GM12864 (cell line): ENCODE data around the gene PSPC1.
"Not testable (repeated sequence)": the region's sequence is repeated elsewhere in the genome, so short reads cannot be mapped to it uniquely, and the experiment has no call there.

Experiments
- DNase-seq: peaks from one replicate; pipeline ENCODE4 v3.0.0-alpha.2; 2011; ENCODE audit warnings: low read depth
- H3K4me3 ChIP-seq: 2 replicates; pipeline ENCODE4 v1.5.1; 2011; ENCODE audit warnings: mild to moderate bottlenecking, low read depth, low read length, control low read depth
- CTCF ChIP-seq: IDR thresholded peaks from 2 replicates; pipeline ENCODE4 v1.5.1; 2011; ENCODE audit warnings: low read depth, mild to moderate bottlenecking, moderate library complexity, low read length, control low read depth, inconsistent platforms; ENCODE audit errors: missing control alignments

The PSPC1 gene

GRCh38 chr13:19782727-19783682 lies at the start of gene PSPC1:
PSPC1 (minus strand) TSS chr13:19782945; CDS start chr13:19782757, 188 bp downstream.
- DNase-seq, result peak; percentile 79
- H3K4me3 ChIP-seq, result peak within 1 kb of the TSS; percentile 98

- no peak for TF ChIP-seq CTCF
- H3K4me3 ChIP-seq, result no peak overlapping the region
- DNase-seq, result no peak
Observed at GRCh38 chr13:19822673-19823072, 39.9 kb upstream of the PSPC1 start.

GRCh38 chr13:19818223-19818842 lies 35.6 kb upstream of the PSPC1 start:
- peak; percentile 36 for TF ChIP-seq CTCF
- no peak overlapping the region for H3K4me3 ChIP-seq
- DNase-seq, result no peak

- H3K4me3 ChIP-seq, result no peak overlapping the region
- no peak for DNase-seq
- no peak for TF ChIP-seq CTCF
Observed at GRCh38 chr13:19817510-19818158, 34.9 kb upstream of the PSPC1 start.

GRCh38 chr13:19817106-19817505 lies 34.4 kb upstream of the PSPC1 start:
- DNase-seq, result no peak
- H3K4me3 ChIP-seq, result no peak overlapping the region
- no peak for TF ChIP-seq CTCF

GRCh38 chr13:19815842-19816241 lies 33.1 kb upstream of the PSPC1 start:
- not testable (repeated sequence) for DNase-seq, H3K4me3 ChIP-seq

GRCh38 chr13:19810996-19811881 lies 28.5 kb upstream of the PSPC1 start:
- no peak overlapping the region for H3K4me3 ChIP-seq
- TF ChIP-seq CTCF, result no peak
- DNase-seq, result no peak
